Astrocyte of the cerebellum (primary cell): ENCODE measurements around the gene GCNT2.
"Not testable (repeated sequence)": the region's sequence is repeated elsewhere in the genome, so short reads cannot be mapped to it uniquely, and the experiment has no call there.

Experiments used
- DNase-seq: peaks from one replicate; pipeline ENCODE4 v3.0.0-alpha.2; 2011; ENCODE audit warnings: low read depth
- H3K4me3 ChIP-seq: 2 replicates; pipeline ENCODE4 v1.5.1; 2011; ENCODE audit warnings: mild to moderate bottlenecking, low read depth, low read length, moderate library complexity
- CTCF ChIP-seq: IDR thresholded peaks from 2 replicates; pipeline ENCODE4 v1.5.1; 2012; ENCODE audit warnings: low read length, low read depth, moderate library complexity, mild to moderate bottlenecking; ENCODE audit errors: missing control alignments
- in situ Hi-C: cut with HindIII; loops from 2 replicates; pipeline ENCODE4 v1.10.0; 2017; ENCODE audit warnings: low sequenced_read_pairs

Gene GCNT2

DNA sequence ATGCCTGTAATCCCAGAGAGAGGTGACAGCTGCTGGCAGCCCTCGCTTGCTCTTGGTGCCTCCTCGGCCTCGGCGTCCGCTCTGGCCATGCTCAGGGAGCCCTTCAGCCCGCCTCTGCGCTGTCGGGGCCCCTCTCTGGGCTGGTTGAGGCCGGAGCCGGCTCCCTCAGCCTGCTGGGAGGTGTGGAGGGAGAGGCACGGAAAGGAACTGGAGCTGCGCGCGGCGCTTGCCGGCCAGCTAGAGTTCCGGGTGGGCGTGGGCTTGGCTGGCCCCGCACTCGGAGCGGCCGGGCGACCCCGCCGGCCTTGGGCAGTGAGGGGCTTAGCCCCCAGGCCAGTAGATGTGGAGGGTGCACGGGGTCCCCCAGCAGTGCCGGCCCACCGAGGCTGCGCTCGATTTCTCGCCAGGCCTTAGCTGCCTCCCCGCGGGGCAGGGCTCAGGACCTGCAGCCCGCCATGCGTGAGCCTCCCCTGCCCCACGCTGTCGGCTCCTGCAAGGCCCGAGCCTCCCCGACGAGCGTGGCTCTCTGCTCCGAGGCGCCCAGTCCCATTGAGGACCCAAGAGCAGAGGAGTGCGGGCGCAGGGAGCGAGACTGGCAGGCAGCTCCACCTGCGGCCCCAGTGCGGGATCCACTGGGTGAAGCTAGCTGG is 138.7 kb downstream of the GCNT2 start:
- no peak overlapping the region for H3K4me3 ChIP-seq
- no peak for TF ChIP-seq CTCF
- in situ Hi-C loops: no loop called here
- no peak for DNase-seq

DNA sequence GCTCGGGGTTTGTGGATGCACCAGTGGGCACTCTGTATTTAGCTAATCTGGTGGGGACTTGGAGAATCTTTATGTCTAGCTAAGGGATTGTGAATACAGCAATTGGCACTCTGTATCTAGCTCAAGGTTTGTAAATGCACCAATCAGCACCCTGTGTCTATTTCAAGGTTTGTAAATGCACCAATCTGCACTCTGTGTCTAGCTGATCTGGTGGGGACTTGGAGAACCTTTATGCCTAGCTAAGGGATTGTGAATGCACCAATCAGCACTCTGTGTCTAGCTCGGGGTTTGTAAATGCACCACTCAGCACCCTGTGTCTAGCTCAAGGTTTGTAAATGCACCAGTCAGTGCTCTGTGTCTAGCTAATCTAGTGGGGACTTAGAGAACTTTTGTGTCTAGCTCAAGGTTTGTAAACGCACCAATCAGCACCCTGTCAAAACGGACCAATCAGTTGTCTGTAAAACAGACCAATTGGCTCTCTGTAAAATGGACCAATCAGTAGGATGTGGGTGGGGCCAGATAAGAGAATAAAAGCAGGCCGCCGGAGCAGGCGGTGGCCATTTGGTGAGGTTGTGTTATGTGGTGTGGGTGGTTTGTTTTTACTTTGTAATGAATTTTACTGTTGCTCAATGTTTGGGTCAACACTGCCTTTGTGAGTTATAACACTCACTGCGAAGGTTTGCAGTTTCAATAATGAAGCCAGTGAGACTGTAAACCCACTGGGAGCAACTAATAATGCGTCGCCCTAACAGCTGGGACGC is 139.5 kb downstream of the GCNT2 start:
- DNase-seq, H3K4me3 ChIP-seq, in situ Hi-C loops: not testable (repeated sequence)

GRCh38 chr6:10662207-10662606 is 141.1 kb downstream of the GCNT2 start:
- TF ChIP-seq CTCF: no peak

DNA sequence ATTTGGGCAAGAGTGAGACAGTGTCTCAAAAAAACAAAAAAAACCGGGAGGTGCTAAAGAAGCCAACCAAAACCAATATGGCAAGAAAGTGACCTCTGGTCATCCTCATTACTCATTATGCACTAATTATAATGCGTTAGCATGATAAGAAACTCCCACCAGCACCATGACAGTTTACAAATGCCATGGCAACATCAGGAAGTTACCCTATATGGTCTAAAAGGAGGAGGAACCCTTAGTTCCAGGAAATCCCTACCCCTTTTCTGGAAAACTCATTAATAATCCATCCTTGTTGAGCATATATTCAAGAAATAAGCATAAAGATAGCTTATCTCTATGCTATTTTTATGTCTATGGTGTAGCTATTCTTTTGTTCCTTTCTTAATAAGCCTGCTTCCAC is 141.6 kb downstream of the GCNT2 start:
- no peak for DNase-seq
- in situ Hi-C loops: no loop called here
- TF ChIP-seq CTCF: no peak
- no peak overlapping the region for H3K4me3 ChIP-seq

More at GRCh38 chr6:10662207-10662606, 141.1 kb downstream of the GCNT2 start:
- H3K4me3 ChIP-seq: no peak overlapping the region
- in situ Hi-C loops: no loop called here
- DNase-seq: no peak

DNA sequence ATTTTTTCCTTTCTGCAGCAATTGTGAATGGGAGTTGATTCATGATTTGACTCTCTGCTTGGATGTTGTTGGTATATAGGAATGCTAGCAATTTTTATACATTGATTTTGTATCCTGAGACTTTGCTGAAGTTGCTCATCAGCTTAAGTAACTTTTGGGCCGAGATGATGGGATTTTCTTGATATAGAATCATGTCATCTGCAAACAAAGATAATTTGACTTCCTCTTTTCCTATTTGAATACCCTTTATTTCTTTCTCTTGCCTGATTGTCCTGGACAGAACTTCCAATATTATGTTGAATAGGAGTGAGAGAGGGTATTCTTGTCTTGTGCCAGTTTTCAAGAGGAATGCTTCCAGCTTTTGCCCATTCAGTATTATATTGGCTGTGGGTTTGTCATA is 144.4 kb downstream of the GCNT2 start:
- DNase-seq, H3K4me3 ChIP-seq, in situ Hi-C loops: not testable (repeated sequence)

GRCh38 chr6:10668126-10668917 is 147.2 kb downstream of the GCNT2 start:
- no peak overlapping the region for H3K4me3 ChIP-seq
- DNase-seq: no peak
- no peak for TF ChIP-seq CTCF
- in situ Hi-C loops: no loop called here

DNA sequence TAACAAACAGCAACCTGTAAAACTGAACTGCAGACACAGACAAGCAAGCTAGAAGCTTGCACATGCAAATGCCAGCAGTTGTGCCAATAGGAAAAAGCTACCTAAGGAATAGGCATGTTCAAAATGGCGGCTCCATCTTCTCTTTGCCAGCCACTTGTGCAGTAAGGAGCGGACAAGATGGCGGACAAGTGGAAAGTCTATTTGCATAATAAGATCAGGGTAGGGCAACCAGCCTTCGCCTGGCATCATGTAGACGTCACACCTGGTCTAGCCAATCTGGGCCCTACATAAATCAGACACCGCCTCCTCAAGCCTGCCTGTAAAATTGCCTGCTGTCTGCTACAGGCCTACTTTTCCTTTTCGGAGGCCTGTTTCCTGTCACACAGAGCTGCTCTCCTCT is 155.3 kb downstream of the GCNT2 start:
- no peak overlapping the region for H3K4me3 ChIP-seq
- in situ Hi-C loops: loop anchor here (25.0 kb wide), 1 partner anchor 89 kb away; no protein-coding TSS in a partner anchor
- DNase-seq: no peak
- TF ChIP-seq CTCF: no peak
